HG03045 (cell line): ENCODE results near the gene PCSK5.

Source experiments
- ATAC-seq: cut with Tn5 transposase; IDR thresholded peaks from one replicate; pipeline ENCODE4 v1.9.1; 2021; ENCODE audit warnings: mild to moderate bottlenecking, moderate library complexity; ENCODE audit not compliant: unreplicated experiment

The PCSK5 gene

GRCh38 chr9:76115396-76115795, 224.9 kb downstream of the PCSK5 start:
- no peak for ATAC-seq

- no peak for ATAC-seq
These were observed 225.6 kb downstream of the PCSK5 start for GRCh38 chr9:76115982-76116646.

DNA sequence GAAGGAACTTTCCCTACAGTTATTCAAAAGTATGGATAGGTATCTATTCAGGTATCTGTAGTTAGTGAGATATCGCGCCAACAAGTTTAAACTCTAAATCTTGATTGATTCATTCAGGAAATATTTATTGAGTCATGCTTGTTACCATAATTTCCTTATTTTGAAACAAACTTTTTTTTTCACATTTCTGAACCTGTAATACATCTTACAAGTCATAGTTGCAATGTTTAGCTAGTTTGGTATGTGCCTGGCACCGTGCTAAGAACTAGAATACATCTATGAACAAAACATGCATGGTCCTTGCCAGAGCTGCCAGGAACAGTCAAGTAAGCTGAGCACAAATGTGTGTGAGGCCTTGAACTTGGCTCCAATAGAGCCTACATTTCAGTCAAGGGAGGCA, 226.4 kb downstream of the PCSK5 start:
- no peak for ATAC-seq

DNA sequence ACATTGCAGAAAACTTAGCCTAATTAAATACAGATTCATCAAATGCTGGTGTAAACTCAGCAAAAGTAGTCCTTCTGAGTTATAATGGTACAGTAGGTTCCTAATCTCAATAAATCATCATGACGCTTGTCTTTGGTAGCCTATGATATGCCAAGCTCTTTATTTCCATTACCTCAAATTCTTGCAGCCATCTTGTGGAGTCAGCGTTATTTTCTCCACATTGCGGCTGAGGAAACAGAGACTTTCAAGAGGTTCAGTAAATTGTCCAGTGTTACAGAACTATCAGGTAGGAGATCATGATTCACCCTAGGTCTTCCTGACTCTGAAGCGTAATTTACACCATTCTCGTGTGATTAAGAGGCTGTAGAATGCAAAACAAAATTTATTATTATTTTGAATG, 237.2 kb downstream of the PCSK5 start:
- ATAC-seq = no peak

GRCh38 chr9:76135902-76136301, 245.4 kb downstream of the PCSK5 start:
- no peak for ATAC-seq

- no peak for ATAC-seq
These were observed 246.5 kb downstream of the PCSK5 start for GRCh38 chr9:76136986-76137385.

- ATAC-seq = no peak
These were observed 247.5 kb downstream of the PCSK5 start for GRCh38 chr9:76137931-76138330.

GRCh38 chr9:76138360-76138759, 247.9 kb downstream of the PCSK5 start:
- ATAC-seq = no peak

DNA sequence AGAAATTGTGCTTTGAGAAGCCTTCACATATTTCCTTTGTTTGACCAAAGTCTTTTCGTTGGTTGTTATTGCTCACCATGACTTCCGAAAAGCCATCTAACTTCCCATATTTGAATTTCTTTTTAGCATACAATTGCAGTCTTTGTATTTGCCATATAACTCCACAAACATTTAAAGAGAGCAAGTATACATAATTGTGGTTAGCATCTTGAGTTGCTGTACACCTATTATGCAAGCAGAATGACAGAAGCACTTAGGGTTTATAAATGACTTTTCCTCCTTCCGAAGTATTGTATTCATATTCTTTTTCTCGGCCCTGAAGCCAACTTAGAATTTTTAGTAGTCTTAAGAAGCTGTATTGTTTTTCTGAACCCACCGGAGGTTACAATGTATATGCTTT, 253.4 kb downstream of the PCSK5 start:
- no peak for ATAC-seq

- no peak for ATAC-seq
These were observed 259.5 kb downstream of the PCSK5 start for GRCh38 chr9:76150013-76150412.

DNA sequence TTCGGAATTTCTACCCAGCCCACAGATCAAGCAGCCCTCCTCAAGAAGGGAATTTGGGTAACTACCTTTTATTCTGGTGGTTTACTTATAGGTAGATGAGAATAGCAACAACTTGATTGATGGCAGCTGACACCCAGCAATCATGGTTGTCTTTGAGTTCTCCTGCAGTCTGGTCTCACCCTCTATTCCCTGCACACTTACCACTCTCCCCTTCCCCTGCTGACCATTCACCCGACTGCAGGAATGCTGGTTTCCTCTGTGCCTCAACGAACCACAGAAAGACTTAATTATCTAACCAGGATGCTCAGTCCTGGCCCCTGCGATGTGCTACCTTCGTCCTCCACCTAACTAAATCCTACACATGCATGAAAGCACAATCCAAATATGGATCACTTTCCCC, 260.8 kb downstream of the PCSK5 start:
- ATAC-seq = no peak

DNA sequence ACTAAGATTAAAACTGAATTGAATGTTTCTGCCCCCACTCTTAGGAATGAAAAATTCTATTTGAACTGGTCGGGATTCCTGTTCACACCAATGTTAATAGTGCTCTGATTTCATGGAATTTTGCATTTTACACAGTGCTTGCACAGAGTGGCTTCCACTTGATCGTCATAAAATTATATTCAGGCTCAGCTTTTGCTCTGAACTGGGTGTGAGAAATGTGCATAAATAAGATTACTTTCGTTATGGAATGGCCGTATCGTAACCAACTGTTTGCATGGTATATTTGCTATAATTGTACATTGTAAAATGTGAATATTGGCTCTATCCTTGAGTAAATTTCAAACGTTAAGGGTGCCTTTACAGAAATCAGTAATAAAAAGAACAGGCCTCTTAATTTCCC, 262.9 kb downstream of the PCSK5 start:
- ATAC-seq = no peak

DNA sequence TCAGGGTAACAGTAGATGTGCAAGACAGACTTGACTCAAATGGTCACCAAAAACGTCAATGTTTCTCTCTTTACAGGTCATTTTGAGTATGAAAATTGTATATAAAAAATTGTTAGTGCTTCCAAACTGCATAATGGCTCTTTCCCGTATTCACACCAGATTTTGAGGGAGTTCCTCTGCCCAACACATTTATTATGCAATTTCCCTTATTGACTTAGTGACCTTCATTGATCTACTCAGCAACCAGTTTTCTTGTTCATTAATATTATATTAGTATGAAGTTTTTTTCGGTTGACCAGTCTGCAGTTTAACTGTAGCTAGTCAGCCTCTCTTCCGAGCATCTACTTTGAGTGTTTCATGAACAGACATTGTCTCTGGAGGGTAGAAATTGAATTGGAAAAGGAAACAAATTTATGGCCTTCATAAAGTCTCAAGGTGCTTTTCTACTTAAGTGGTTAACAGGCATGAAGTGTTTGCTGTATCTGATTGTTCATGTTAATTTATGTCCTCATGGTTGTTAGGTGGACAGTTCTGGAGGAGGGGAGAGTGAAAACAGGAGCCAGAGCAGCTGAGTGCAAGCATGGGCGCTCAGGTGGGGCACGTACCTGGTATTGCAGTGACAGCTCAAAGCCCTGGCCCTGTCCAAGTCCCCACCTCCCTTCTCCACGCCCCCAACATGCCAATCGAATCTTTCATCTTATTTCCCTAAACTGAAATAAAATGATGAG, 263.6 kb downstream of the PCSK5 start:
- no peak for ATAC-seq

- no peak for ATAC-seq
These were observed 264.9 kb downstream of the PCSK5 start for GRCh38 chr9:76155361-76155760.

- no peak for ATAC-seq
These were observed 268.2 kb downstream of the PCSK5 start for GRCh38 chr9:76158713-76159112.

GRCh38 chr9:76159293-76159926, 268.9 kb downstream of the PCSK5 start:
- no peak for ATAC-seq

GRCh38 chr9:76161106-76161505, 270.6 kb downstream of the PCSK5 start:
- no peak for ATAC-seq

DNA sequence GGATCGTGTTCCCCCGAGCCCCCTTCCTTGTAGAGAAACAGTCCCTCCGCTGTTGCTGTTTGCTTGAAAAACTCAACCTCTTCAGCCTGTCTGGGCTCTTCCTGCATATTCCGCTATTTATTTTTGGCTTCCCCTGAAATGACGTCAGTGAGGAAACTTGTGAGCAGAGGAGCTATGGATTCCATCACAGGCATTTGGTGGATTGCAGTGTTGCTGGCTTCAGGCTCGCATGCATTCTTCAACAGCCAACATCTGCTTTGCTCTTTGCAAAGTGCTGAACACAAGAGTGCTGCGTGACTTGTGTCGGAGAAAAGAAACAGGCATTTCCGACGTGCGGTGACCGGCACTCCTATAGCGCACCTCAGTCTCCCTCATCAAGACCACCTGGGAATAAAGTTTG, 271.1 kb downstream of the PCSK5 start:
- no peak for ATAC-seq

DNA sequence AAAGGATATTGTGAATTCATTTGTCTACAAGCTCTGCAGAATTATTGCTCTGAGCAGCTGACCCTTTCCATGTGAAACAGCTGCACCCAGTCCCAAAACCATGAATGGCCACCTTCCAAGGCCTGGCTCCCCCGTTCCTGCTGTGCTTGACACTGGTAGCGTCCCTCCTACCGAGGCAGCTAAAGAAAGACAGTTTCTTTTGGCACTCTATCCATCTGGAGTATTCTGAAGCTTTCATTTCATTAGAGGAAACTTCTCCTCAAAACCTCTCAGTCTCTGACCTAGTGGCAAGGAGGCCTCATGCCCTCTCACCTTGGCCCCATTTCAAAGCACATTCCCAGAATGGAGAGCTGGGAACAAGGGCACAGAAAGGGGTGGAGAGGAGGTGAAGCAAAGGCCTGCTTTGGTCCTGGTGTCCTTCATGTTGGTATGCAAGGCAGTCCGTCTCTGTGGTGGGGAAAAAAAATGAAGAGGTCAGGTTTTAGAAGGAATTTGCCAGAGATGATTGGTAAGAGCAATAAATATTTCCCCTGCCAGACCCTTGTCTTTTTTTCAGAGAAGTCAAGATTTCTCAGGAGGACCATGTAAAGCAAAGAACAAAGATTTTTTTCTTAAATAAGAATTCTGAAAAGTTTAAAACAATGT, 271.7 kb downstream of the PCSK5 start:
- no peak for ATAC-seq

DNA sequence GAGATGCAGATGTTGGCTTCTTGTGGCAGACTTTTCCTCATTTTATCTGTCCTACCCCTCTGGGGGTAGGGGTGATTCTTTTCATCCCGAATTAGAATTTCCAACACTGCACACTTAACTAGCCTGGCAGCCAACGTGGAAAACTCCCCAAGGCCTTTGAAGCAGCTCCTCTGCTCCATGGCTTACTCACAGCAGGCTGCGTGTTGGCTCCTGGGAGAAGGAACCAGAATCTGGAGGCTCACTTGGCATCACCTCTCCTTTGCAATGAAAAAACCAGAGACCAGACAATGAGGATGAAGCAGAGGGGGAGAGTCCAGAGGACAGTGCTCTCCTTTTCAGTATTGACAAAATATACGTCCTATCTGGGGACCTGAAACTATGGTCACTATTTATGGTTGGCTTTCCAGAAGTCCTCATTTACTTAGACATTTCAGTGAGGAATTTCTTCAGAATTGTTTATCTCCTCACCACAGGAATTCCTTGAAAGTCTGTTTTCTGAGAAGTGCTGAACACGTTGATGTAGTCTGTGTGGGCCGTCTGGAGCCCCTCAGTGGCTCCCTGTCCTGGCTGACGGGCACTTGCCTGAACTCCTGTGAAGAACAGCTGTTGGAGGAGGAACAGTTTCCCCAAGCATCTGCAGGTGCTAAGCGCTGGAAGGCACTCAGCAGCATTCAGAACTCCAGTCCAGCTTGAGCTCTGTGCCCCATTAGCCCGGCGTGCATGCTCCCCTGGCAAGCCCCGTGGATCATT, 272.5 kb downstream of the PCSK5 start:
- ATAC-seq = no peak

DNA sequence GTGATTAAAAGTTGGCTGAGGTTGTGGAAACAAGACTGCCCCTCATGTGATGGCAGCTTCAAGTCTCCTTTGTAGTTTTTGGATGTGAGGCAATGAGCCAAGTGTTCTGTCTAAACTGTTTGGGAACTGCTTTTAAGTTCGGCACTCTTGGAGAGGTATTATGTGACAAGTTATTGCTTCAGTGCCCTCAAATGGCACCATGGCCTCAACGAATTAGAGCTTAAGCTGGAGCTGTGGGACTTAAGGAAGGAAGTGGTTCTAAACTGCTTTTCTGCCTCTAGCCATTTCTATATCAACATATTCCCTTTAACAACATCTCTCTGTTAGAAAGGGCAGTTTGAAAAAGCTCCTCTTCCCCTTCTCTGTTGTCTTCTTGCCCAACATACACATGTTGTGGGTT, 276.1 kb downstream of the PCSK5 start:
- ATAC-seq = no peak
